Endodermal cell (in vitro differentiated cells): Measurements from ENCODE around the gene SLC51A. TPM values are rescaled to one million over a fixed set of nuclear protein-coding genes. Genes with fewer than 3 reads are reported as not detected.

Experiments used
- DNase-seq: peaks from one replicate; pipeline ENCODE4 v3.0.0-alpha.2; 2017
- H3K27ac ChIP-seq: 2 replicates; pipeline ENCODE4 v1.5.1; 2013; ENCODE audit warnings: mild to moderate bottlenecking, low read depth, low read length, moderate library complexity
- H3K27me3 ChIP-seq: 2 replicates; pipeline ENCODE4 v1.6.1; 2013; ENCODE audit warnings: mild to moderate bottlenecking, low read length, moderate library complexity; ENCODE audit not compliant: insufficient read depth, control insufficient read depth, poor library complexity, severe bottlenecking
- H3K36me3 ChIP-seq: 2 replicates; pipeline ENCODE4 v1.7.0; 2013; ENCODE audit warnings: mild to moderate bottlenecking, low read length, moderate library complexity; ENCODE audit not compliant: control insufficient read depth, insufficient read depth
- H3K4me1 ChIP-seq: one replicate; pipeline ENCODE4 v1.7.0; 2013; ENCODE audit warnings: low read length; ENCODE audit not compliant: control insufficient read depth, insufficient read depth
- H3K4me3 ChIP-seq: 2 replicates; pipeline ENCODE4 v1.5.1; 2013; ENCODE audit warnings: mild to moderate bottlenecking, low read length, moderate library complexity
- H3K9ac ChIP-seq: 2 replicates; pipeline ENCODE4 v1.6.1; 2013; ENCODE audit warnings: mild to moderate bottlenecking, low read length, moderate library complexity; ENCODE audit not compliant: poor library complexity, severe bottlenecking; ENCODE audit errors: extremely low read depth
- H3K9me3 ChIP-seq: 2 replicates; pipeline ENCODE4 v1.6.1; 2013; ENCODE audit warnings: mild to moderate bottlenecking, low read length, moderate library complexity; ENCODE audit not compliant: control insufficient read depth
- H3K27ac Mint-ChIP-seq: 2 replicates; pipeline ENCODE4 v1.8.0; 2020; ENCODE audit warnings: mixed read lengths
- H3K27me3 Mint-ChIP-seq: 2 replicates; pipeline ENCODE4 v1.8.0; 2021; ENCODE audit warnings: mild to moderate bottlenecking, mixed read lengths; ENCODE audit not compliant: insufficient read depth
- H3K36me3 Mint-ChIP-seq: 2 replicates; pipeline ENCODE4 v1.8.0; 2020; ENCODE audit warnings: low read depth, mixed read lengths
- H3K4me1 Mint-ChIP-seq: 2 replicates; pipeline ENCODE4 v1.8.0; 2020; ENCODE audit warnings: mixed read lengths
- H3K4me3 Mint-ChIP-seq: 2 replicates; pipeline ENCODE4 v1.8.0; 2020; ENCODE audit warnings: mild to moderate bottlenecking, moderate library complexity, mixed read lengths
- H3K9me3 Mint-ChIP-seq: 2 replicates; pipeline ENCODE4 v1.8.0; 2020; ENCODE audit warnings: mild to moderate bottlenecking, mixed read lengths
- CTCF ChIP-seq: fragments of 200-600 bp; sonication (generic); conservative IDR thresholded peaks from 2 replicates; pipeline ENCODE4 v1.5.0; 2021; ENCODE audit warnings: antibody characterized with exemption, mild to moderate bottlenecking
- WGBS, 2 experiments: methylation state at CpG; one replicate each; pipeline versions ENCODE4 v1.1.5 to v1.1.7; 2013; ENCODE audit warnings: missing lambda C conversion rate in 2 of 2, mixed read lengths in 1 of 2; ENCODE audit not compliant: insufficient coverage in 1 of 2, insufficient read length in 1 of 2; 5-methylcytosine and 5-hydroxymethylcytosine counted together
- total RNA-seq, 2 donors: library from RNA; stranded (reverse); fragmentation: NEBNext Ultra II Directional in 1 of 2; extraction: Animal tissue kit (Norgen Biotek cat#: 25700) in 1 of 2; gene quantifications; 2 replicates in 1 of 2; 3 replicates in 1 of 2; pipeline ENCODE4 v1.2.1, GENCODE V29; 2021

SLC51A gene
- total RNA-seq, 2 donors from 2014 or later: 1.9 to 2.0 TPM

- Mint-ChIP-seq H3K9me3 (no peaks in the 10 kb centered on the region), H3K27ac (no peak overlapping the region), H3K4me3 (no peak overlapping the region), H3K36me3 (no peaks in the 10 kb centered on the region), H3K27me3 (peaks cover 2% of the 10 kb centered on the region), H3K4me1 (peaks cover 6% of the 10 kb centered on the region)
- Histone ChIP-seq H3K36me3 (no peaks in the 10 kb centered on the region), H3K27ac (no peak overlapping the region), H3K4me1 (no peaks in the 10 kb centered on the region), H3K4me3 (no peak overlapping the region), H3K27me3 (no peaks in the 10 kb centered on the region), H3K9me3 (no peaks in the 10 kb centered on the region), H3K9ac (no peak overlapping the region)
- no peak for TF ChIP-seq CTCF
- no peak for DNase-seq
- 92% methylated on average over 15 of the region's 15 CpGs for WGBS, 2 experiments
Observed at GRCh38 chr3:196225763-196226364, 9.5 kb downstream of the SLC51A start.

- peak overlapping the region; percentile 64 for H3K27ac Mint-ChIP-seq
- H3K36me3 Mint-ChIP-seq: no peaks in the 10 kb centered on the region
Observed at GRCh38 chr3:196227121-196227561, 10.8 kb downstream of the SLC51A start.

GRCh38 chr3:196227629-196228493 lies 11.5 kb downstream of the SLC51A start:
- H3K27ac Mint-ChIP-seq: peak overlapping the region; percentile 64
- no peaks in the 10 kb centered on the region for H3K36me3 Mint-ChIP-seq
- no peak for TF ChIP-seq CTCF
- H3K4me3 ChIP-seq: no peak overlapping the region
- H3K27me3 Mint-ChIP-seq: peaks cover 2% of the 10 kb centered on the region
- no peaks in the 10 kb centered on the region for H3K36me3 ChIP-seq
- no peaks in the 10 kb centered on the region for H3K9me3 Mint-ChIP-seq
- WGBS, 2 experiments: 86 to 87% methylated on average over 13 to 24 of the region's 24 CpGs
- no peak overlapping the region for H3K27ac ChIP-seq
- no peak overlapping the region for H3K4me3 Mint-ChIP-seq
- H3K4me1 ChIP-seq: no peaks in the 10 kb centered on the region
- H3K9me3 ChIP-seq: no peaks in the 10 kb centered on the region
- DNase-seq: peak; percentile 57
- peaks cover 6% of the 10 kb centered on the region for H3K4me1 Mint-ChIP-seq
- H3K9ac ChIP-seq: no peak overlapping the region
- no peaks in the 10 kb centered on the region for H3K27me3 ChIP-seq

More at GRCh38 chr3:196227121-196227561, 10.8 kb downstream of the SLC51A start:
- no peaks in the 10 kb centered on the region for H3K9me3 Mint-ChIP-seq
- H3K27ac ChIP-seq: no peak overlapping the region
- H3K9me3 ChIP-seq: no peaks in the 10 kb centered on the region
- no peak for TF ChIP-seq CTCF
- H3K4me1 ChIP-seq: no peaks in the 10 kb centered on the region
- H3K36me3 ChIP-seq: no peaks in the 10 kb centered on the region
- H3K4me3 Mint-ChIP-seq: no peak overlapping the region
- no peaks in the 10 kb centered on the region for H3K27me3 ChIP-seq
- H3K4me3 ChIP-seq: no peak overlapping the region
- peaks cover 2% of the 10 kb centered on the region for H3K27me3 Mint-ChIP-seq
- no peak overlapping the region for H3K9ac ChIP-seq
- no peak for DNase-seq
- peaks cover 6% of the 10 kb centered on the region for H3K4me1 Mint-ChIP-seq
- WGBS, 2 experiments: 93 to 94% methylated on average over 14 of the region's 14 CpGs
